HG03439 (cell line): Measurements from ENCODE around the gene ARSI.

Experiments used
- ATAC-seq: cut with Tn5 transposase; IDR thresholded peaks from one replicate; pipeline ENCODE4 v1.9.1; 2021; ENCODE audit warnings: mild to moderate bottlenecking, moderate library complexity; ENCODE audit not compliant: unreplicated experiment

Gene ARSI

DNA sequence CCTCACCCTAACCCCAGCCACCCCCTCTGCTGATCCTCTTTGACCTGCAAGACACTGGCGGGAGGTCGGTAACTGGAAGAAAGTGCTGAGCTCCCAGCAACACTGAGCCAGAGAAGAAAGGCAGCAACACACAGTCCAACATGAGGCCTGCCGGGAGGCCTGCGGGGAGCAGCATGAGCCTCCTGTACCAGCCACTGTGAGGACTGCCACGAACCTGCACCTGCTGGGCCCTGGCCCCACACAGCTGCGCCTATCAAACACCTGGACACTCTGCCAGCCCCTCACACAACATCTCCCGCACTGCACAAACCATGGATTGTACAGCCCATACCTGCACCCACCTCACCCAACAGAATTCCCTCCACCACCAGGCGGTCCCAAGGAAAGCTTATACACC, 31.4 kb downstream of the ARSI start:
- ATAC-seq: no peak

DNA sequence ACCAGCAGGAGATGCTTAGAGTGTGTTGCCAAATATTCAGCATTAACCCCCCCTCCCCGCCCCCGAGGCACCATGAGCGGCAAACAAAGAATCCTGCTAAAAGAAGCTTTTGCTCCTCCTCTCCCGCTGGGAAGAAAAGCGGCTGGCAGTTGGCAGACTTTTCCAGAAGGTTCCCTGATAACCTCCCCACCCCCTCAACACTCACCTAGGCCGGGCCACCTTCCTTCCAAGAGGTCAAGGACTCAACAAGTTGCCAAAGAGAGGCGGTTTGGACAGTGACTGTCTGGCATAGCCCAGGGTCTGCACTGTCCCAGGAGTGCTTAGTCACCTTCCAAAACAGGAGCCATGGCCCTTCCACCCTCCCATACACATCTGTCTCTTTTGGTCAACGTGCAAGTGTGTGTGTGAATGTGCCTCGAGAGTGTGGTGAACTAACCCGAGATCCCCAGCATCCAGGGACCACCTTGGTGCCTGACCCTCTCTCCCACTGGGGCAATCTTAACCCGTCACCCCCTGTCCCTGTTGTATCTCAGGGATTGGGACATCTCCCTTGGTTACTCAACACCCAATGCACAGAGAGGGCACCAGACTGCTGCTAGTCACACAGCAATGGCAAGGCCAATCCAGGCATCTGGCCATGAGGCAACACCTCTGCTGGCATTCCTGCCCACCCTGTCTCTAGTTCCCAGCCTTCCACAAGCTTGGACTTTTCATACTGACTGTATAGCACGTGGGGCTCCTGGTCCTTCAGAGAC, 32.0 kb downstream of the ARSI start:
- ATAC-seq: no peak

DNA sequence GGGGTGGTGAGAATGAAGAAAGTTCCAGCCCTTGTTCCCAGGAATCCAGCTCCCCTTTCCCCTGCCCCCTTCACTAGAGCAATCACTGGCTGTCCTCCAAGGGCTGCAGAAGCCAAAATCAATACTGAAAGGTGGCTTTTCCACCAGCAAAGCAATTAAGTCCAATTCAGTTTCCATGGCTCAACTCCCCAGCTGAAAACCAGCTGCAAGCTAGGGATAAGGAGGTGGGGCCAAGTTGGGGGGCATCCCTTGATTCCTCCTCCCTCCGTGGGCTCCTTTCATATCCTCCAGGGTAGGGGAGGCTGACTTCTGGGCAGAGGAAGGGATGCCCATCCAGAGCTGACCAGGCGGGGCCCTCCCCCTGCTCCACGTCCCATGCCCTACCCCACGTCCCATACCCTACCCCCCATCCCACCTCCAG, 35.8 kb downstream of the ARSI start:
- ATAC-seq: no peak

DNA sequence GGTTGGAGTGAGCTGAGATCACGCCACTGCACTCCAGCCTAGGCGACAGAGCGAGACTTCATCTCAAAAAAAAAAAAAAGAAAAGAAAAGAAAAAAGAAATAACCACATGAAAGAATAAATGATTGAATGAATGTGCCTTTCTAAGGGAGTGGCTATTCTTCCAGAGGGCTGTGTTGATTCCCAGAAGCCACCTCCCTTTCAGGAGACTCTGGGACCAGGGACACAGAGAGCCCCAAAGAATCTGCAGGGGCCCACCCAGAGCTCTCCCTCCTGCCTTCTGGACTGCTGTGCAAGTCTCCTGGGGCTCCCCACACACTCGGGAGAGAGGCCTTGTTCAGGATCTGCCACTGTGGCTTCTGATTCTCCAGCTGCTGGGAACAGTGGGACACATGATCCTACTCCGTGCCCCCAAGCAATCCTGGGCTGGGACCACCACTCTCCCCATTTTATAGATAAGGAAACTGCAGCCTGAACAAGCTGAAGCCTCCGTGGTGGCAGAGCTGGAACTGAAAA, 36.8 kb downstream of the ARSI start:
- ATAC-seq: no peak

DNA sequence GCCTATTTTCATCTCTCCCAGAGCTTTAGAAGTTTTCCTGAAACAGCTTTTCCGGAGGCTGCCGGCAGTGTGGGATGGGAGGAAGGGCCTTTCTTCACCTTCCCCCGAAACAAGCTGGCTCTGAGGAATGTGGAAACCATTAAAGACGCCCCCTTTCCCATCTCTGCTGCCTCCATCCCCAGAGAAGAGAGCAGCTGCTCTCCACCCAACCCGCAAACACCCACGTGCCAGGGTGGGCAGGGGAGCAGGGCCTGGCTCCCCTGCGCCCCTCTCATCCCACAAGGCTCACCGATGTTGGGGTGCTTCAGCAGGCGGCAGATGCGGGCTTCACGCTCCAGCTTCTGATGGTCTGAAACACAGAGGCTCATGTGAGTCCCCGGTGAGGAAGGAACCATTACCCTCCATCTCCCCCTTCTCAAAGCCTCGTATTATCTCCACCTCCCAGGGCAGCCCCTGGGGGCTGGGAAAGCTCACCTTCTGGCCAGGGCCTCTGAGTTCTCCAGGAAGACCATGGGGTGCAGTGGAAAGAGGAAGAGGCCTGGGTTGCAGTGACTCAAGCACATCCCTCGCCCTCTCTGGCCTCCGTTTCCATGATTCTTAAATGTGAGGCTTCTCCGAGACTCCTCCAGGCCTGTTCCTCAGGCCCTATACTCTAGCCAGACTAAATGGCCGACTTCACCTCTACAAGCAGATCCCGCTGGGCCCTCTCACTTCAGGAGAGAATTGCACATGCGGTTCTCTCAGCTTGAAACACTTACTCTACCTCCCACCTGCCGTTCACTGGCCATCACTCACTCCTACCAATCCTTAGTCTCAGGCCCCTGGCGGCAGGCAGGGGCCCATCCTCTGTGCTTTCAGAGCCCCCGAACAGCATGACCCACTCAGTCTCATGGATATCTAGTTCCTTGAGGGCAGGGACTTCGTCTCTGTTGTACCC, 37.8 kb downstream of the ARSI start:
- no peak for ATAC-seq

- ATAC-seq: no peak
These were observed 38.7 kb downstream of the ARSI start for GRCh38 chr5:150263801-150264621.

DNA sequence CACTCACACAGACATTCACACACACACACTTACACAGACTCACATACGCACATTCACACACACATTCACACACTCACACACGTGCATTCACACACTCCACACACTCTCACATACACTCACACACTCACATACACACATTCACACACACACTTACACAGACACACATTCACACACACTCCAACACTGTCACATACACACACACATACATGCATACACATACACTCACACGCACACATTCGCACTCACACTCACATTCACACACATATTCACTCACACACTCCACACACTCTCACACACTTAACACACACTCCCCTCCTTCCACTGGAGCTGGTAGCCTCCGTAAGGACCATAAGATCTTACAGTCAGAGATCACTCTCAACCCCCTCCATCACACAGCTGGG, 39.3 kb downstream of the ARSI start:
- no peak for ATAC-seq

- ATAC-seq: no peak
These were observed 40.2 kb downstream of the ARSI start for GRCh38 chr5:150262502-150262901.

GRCh38 chr5:150261231-150261630, 41.5 kb downstream of the ARSI start:
- ATAC-seq: no peak

GRCh38 chr5:150258130-150258529, 44.6 kb downstream of the ARSI start:
- no peak for ATAC-seq

DNA sequence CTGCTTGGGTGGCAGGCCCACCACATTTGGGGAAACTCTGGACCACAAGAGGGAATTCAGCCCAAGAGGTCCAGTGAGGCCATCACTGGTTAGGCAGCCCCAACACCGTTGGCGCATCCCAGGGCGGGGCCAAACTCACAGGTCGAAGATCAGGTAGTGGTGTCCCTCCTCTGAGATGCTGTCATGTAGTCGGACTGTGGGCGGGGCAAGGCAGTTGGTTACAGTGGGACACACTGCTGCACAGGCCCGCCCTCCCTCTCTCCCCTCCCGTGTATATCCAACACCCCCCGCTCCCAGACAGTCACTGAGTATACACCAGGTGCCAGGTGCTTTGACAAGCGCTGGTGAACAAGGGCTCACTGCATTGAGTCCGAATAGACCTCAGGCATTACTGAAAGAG, 45.3 kb downstream of the ARSI start:
- ATAC-seq: no peak

DNA sequence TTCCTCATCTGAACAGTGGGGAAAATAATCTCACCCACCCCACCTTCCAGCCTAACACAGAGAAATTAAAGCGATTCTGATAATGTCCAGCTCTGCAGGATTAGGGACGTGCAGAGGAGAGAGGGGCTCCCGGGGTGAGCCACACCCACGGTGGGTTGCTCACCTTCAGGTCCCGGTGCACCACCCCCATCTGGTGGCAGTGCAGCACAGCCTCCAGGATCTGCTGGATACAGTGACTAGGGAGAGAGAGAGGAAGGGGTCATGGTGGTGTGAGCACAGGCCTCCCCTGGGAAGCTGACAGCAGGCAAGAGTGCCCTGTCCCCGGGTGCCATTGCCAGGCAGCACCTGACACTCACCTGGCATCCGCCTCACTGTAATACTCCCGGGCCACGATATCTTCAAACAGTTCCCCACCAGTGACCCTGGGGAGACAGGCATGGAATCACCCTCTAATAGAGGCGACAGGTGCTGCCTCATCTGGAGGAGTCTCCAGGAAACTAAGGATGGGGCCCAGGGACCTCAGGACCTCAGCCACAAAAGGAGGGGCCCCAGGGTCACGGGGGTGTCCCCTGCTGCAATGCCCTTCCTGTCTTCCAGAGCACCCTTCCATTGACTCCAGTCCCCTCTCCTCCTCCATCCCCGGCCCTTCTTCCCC, 46.2 kb downstream of the ARSI start:
- ATAC-seq: no peak

- no peak for ATAC-seq
These were observed 46.9 kb downstream of the ARSI start for GRCh38 chr5:150255659-150256409.

DNA sequence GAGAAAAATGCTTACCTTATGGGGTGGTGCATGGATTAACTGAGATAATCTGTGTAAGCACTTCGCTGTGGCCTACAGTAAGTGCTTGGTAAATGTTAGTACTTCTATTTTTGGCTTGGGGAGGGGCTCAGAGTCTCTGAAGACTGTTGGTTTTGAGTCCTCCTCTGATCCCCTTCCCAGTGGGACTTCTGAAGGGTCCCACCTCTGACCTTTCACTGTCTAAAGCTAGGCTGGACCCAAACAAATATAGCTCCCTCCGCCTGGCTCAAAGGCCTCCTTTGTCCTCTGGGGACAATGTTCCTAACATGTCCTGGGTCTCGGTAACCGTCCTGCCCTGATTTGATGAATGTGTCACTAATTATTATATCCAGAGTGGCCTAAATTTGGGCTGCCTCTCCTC, 47.9 kb downstream of the ARSI start:
- no peak for ATAC-seq

DNA sequence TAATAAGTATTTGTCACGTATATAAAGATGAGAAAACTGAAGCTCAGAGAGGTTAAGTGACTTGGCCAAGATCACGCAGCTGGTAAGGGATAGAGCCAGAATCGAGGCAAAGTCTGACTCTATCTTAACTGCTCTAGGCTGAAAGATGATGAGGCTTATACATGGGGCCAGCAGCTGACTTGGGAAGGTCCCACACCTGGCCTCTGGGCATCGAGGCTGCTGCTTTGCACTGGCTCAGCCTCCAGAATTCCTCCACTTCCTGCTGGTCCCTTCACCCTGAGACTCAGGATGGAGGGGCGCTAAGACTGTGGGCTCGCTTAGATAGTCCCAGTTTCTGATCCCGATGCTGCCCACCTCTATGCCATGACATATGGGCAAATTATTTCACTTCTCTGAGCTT, 48.3 kb downstream of the ARSI start:
- no peak for ATAC-seq

GRCh38 chr5:150253416-150254208, 49.1 kb downstream of the ARSI start:
- no peak for ATAC-seq

DNA sequence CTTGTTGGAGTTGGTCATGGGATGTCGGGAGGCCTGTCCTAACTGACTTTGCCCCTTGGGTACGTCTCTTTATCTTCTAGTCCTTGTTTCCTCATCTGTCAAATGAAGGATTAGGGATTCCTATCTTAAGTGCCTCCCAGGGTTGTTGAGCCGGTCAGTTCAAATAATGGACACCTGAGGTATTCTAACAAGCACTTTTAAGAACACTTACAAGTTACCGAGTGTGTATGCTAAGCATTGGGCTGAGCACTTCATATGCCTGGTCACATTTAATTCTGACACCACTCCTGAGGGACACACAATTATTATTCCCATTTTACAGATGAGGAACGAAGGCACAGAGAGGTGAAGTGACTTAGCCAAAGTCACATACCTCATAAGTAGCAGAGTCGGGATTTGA, 50.2 kb downstream of the ARSI start:
- ATAC-seq: no peak

DNA sequence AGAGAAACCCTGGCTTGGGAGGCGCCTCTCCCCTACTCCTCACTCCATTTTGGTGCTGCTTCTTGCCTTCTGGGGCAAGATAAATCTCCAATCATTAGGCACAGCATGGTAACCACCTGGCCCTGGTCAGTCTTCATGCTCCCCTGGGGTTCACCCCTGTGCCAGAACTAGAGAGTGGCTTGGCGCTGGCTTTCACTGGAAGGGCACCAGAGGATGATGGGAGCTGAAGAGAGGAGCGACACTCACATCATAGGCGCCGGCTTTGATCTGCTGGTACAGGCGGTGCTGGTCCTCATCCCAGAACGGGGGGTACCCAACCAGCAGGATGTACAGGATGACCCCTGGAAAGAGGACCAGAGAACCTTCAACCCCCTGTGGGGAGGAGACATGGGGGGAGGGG, 51.2 kb downstream of the ARSI start:
- ATAC-seq: no peak

DNA sequence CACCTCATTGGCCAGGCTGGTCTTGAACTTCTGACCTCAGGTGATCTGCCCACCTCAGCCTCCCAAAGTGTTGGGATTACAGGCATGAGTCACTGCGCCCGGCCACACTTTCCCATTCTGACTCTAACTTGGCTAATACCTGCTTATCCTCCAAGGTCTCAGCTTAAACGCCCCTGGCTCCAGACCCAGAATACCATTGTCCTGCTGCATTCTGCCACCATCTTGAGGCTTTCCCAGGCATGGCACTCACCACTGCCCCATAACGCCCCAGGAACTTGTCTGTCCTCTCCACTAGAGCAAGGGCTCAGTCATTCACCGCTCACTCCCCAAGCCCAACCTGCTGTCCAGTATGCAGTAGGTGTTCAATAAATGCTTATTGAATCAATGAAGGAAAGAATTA, 53.0 kb downstream of the ARSI start:
- no peak for ATAC-seq
